Ishikawa (cell line): ENCODE data around the gene POLE4.

Source experiments
- CEBPB ChIP-seq: IDR thresholded peaks from 2 replicates; pipeline ENCODE4 v1.6.1; 2012
- CREB1 ChIP-seq: IDR thresholded peaks from 2 replicates; pipeline ENCODE4 v1.6.1; 2012; ENCODE audit warnings: low read depth
- EGR1 ChIP-seq: IDR thresholded peaks from 2 replicates; pipeline ENCODE4 v1.6.1; 2012
- EP300 ChIP-seq: IDR thresholded peaks from 2 replicates; pipeline ENCODE4 v1.6.1; 2012; ENCODE audit warnings: borderline replicate concordance
- FOXM1 ChIP-seq: IDR thresholded peaks from 2 replicates; pipeline ENCODE4 v1.6.1; 2012; ENCODE audit warnings: low read depth, borderline replicate concordance
- NFIC ChIP-seq: IDR thresholded peaks from 2 replicates; pipeline ENCODE4 v1.6.1; 2012
- RAD21 ChIP-seq: IDR thresholded peaks from 2 replicates; pipeline ENCODE4 v1.6.1; 2012; ENCODE audit warnings: low read depth
- TAF1 ChIP-seq: IDR thresholded peaks from 2 replicates; pipeline ENCODE4 v1.6.1; 2012; ENCODE audit warnings: low read depth, mild to moderate bottlenecking
- TCF12 ChIP-seq: IDR thresholded peaks from 2 replicates; pipeline ENCODE4 v1.6.1; 2012; ENCODE audit warnings: low read depth
- TEAD4 ChIP-seq: IDR thresholded peaks from 2 replicates; pipeline ENCODE4 v1.6.1; 2012
- YY1 ChIP-seq: IDR thresholded peaks from 2 replicates; pipeline ENCODE4 v1.6.1; 2012; ENCODE audit warnings: low read depth
- ZBTB7A ChIP-seq: IDR thresholded peaks from 2 replicates; pipeline ENCODE4 v1.6.1; 2012; ENCODE audit warnings: low read depth
- TF ChIP-seq, protein P1 (sequence below): IDR thresholded peaks from 2 replicates; pipeline ENCODE4 v1.6.1; 2012
- TF ChIP-seq, protein P2 (sequence below): IDR thresholded peaks from 2 replicates; pipeline ENCODE4 v1.6.1; 2012; ENCODE audit warnings: low read depth, mild to moderate bottlenecking
- TF ChIP-seq, protein P3 (sequence below): IDR thresholded peaks from 2 replicates; pipeline ENCODE4 v1.6.1; 2012

POLE4 gene

DNA sequence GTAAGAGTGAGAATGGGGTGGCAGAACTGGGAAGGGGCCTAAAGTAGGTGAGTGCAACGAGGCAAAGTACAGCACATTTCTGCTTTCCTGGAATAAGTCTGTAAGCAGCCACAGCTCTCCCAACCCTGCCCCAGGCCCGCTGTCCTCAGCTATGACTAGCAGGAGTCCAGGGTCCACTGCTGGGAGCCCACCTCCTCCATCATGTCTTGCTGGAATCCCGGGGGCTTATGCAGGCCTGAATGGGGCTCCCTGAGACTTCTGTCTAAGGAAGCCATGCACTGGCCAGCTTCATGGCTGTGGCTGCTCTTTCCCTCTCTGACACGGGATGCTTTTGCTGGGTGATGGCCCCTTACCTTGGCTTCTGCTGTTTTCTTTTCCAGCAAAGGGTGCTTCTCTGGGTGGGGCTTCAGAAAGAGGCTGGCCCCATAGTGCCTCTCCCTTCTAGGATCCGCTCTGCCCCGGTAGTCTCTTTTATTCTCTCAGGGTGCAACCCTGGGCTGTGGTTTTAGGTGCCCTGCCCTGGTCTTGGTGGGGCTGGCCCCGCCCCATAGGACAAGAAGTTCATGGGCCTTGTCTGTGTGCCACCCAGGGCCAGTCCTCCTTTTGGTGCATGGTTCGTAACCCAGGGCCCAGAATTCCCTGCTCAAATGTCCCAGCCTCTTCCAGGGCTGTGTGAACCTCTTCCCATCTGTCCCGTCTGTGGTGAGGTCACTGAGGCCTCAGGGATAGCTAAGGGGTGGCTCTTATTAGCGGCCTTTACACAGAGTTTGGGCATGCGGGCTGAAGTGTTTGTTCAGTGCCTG, 33.8 kb upstream of the POLE4 start:
- TF ChIP-seq CREB1, result no peak
- TF ChIP-seq TAF1, result no peak
- TF ChIP-seq, protein P1, sequence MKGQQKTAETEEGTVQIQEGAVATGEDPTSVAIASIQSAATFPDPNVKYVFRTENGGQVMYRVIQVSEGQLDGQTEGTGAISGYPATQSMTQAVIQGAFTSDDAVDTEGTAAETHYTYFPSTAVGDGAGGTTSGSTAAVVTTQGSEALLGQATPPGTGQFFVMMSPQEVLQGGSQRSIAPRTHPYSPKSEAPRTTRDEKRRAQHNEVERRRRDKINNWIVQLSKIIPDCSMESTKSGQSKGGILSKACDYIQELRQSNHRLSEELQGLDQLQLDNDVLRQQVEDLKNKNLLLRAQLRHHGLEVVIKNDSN, result no peak
- no peak for TF ChIP-seq ZBTB7A
- no peak for TF ChIP-seq TCF12
- TF ChIP-seq CEBPB, result no peak
- TF ChIP-seq YY1, result no peak
- TF ChIP-seq, protein P2, sequence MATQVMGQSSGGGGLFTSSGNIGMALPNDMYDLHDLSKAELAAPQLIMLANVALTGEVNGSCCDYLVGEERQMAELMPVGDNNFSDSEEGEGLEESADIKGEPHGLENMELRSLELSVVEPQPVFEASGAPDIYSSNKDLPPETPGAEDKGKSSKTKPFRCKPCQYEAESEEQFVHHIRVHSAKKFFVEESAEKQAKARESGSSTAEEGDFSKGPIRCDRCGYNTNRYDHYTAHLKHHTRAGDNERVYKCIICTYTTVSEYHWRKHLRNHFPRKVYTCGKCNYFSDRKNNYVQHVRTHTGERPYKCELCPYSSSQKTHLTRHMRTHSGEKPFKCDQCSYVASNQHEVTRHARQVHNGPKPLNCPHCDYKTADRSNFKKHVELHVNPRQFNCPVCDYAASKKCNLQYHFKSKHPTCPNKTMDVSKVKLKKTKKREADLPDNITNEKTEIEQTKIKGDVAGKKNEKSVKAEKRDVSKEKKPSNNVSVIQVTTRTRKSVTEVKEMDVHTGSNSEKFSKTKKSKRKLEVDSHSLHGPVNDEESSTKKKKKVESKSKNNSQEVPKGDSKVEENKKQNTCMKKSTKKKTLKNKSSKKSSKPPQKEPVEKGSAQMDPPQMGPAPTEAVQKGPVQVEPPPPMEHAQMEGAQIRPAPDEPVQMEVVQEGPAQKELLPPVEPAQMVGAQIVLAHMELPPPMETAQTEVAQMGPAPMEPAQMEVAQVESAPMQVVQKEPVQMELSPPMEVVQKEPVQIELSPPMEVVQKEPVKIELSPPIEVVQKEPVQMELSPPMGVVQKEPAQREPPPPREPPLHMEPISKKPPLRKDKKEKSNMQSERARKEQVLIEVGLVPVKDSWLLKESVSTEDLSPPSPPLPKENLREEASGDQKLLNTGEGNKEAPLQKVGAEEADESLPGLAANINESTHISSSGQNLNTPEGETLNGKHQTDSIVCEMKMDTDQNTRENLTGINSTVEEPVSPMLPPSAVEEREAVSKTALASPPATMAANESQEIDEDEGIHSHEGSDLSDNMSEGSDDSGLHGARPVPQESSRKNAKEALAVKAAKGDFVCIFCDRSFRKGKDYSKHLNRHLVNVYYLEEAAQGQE, result no peak
- no peak for TF ChIP-seq FOXM1
- TF ChIP-seq, protein P3, sequence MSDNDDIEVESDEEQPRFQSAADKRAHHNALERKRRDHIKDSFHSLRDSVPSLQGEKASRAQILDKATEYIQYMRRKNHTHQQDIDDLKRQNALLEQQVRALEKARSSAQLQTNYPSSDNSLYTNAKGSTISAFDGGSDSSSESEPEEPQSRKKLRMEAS, result no peak
- TF ChIP-seq NFIC, result no peak
- TF ChIP-seq EGR1, result no peak
- TF ChIP-seq TEAD4, result no peak
- no peak for TF ChIP-seq RAD21
- TF ChIP-seq EP300, result no peak

DNA sequence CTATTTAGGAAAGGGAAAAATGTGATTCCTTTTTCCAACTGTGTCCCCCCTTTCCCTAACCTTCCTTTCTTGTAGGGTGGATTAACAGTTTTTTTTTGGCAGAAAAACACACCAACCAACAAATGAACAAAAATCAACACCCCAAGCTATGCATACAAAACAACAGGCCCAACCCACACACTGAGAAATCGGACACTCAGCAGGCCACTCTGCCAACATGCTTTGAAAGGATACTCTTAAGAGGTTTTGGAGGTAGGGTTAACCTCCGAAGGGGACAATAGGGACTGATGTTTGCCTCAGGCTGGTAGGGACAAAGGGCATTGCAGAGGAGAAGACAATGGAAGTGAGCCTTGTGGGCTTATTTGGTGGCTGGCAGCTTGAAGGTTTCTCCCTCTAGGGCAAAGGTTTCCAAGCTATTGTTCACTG, 33.1 kb upstream of the POLE4 start:
- TF ChIP-seq, protein P2, result no peak
- TF ChIP-seq ZBTB7A, result no peak
- TF ChIP-seq CEBPB, result no peak
- TF ChIP-seq FOXM1, result no peak
- no peak for TF ChIP-seq TEAD4
- no peak for TF ChIP-seq EP300
- TF ChIP-seq RAD21, result no peak
- TF ChIP-seq CREB1, result no peak
- no peak for TF ChIP-seq NFIC
- TF ChIP-seq EGR1, result no peak
- no peak for TF ChIP-seq TCF12

DNA sequence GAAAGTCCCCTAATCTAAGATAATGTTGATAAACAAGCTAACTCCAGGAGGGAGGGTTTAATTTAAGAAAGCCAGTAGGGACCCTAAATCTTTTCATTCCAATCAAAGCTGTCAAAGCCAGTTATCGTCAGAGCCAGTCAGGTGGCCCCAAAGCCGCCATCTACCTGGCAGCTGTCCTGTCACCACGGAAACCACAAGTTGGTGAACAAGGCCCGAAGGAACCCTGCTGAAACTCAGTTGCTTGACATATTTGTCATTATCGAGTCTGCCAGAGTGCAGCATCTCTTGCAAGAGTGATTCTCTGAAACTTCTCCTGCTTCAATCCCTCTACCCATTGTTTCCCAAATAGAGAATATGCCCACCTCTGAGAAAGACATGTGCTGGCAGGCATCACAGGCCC, 30.8 kb upstream of the POLE4 start:
- TF ChIP-seq, protein P1, result no peak
- no peak for TF ChIP-seq NFIC
- TF ChIP-seq CEBPB, result no peak
- TF ChIP-seq TAF1, result no peak

DNA sequence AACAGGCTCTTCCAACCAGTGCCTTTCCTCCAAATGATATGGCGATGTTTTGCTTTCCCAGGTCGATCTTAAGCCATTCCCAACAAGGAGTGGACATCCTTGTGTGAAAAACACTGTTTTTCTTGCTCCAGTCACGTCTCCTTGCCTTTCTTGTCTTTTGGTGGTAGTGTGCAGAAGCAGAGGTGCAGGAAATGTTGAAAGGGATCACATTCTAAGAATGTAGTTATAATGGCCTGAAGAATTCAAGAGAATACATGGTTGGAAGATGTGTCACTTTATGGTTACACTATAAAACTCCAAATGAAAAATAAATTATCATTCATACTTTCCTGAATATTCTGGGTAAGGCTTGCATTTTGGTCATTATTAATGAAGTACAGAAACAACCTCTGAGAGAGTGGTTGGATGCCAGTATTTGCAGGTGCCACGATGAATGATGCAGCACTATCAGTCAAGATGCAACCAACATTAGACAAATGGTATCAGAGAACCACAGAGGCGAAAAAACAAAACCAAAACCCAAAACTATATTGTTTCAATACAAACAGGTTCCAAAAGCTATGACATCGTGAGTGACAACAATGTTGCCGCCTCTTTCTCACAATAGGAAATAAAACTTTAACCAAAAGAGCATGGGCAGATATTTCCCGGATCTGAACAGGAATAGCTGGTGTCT, 27.5 kb upstream of the POLE4 start:
- no peak for TF ChIP-seq EGR1
- TF ChIP-seq, protein P3, result no peak
- TF ChIP-seq, protein P2, result no peak
- TF ChIP-seq NFIC, result no peak
- no peak for TF ChIP-seq EP300
